Subcutaneous abdominal adipose tissue (tissue), 5 donors: Measurements from ENCODE around the gene ZSCAN5B.
"Not testable (repeated sequence)": the region's sequence is repeated elsewhere in the genome, so short reads cannot be mapped to it uniquely, and the experiment has no call there.

Experiments used
- H3K27ac ChIP-seq: one replicate; pipeline ENCODE4 v1.7.0; 2013; ENCODE audit warnings: low read depth, mild to moderate bottlenecking, inconsistent platforms, low read length, moderate library complexity
- H3K27me3 ChIP-seq, 5 donors: one replicate each; pipeline ENCODE4 v1.7.0; 2013; ENCODE audit warnings: low read length in 5 of 5, inconsistent platforms in 1 of 5; ENCODE audit not compliant: control insufficient read depth in 5 of 5, insufficient read depth in 4 of 5
- H3K36me3 ChIP-seq, 5 donors: one replicate each; pipeline ENCODE4 v1.7.0; 2013; ENCODE audit warnings: low read length in 5 of 5; ENCODE audit not compliant: control insufficient read depth in 5 of 5, insufficient read depth in 5 of 5
- H3K4me1 ChIP-seq, 5 donors: one replicate each; pipeline ENCODE4 v1.7.0; 2013; ENCODE audit warnings: low read length in 5 of 5, mild to moderate bottlenecking in 3 of 5, moderate library complexity in 1 of 5; ENCODE audit not compliant: control insufficient read depth in 5 of 5, insufficient read depth in 5 of 5
- H3K4me3 ChIP-seq, 5 donors: one replicate each; pipeline ENCODE4 v1.7.0; 2013; ENCODE audit warnings: low read length in 5 of 5, low read depth in 1 of 5
- H3K9ac ChIP-seq, 5 donors: one replicate each; pipeline ENCODE4 v1.7.0; 2013; ENCODE audit warnings: low read length in 5 of 5, mild to moderate bottlenecking in 4 of 5, moderate library complexity in 3 of 5
- H3K9me3 ChIP-seq, 5 donors: one replicate each; pipeline ENCODE4 v1.7.0; 2013; ENCODE audit warnings: low read length in 5 of 5; ENCODE audit not compliant: control insufficient read depth in 5 of 5
- donor health status: healthy.
- donor health status: healthy.
- donor health status: healthy.
- donor health status: healthy.
- donor health status: healthy.

Gene ZSCAN5B

GRCh38 chr19:56197646-56198045 lies at the start of gene ZSCAN5B:
Gene ZSCAN5B, minus strand, starts transcription at chr19:56197783. Its CDS starts 4,731 bp downstream, at chr19:56193052.
- not testable (repeated sequence) for H3K27ac ChIP-seq, H3K9ac ChIP-seq, H3K4me1 ChIP-seq, H3K36me3 ChIP-seq, H3K9me3 ChIP-seq, H3K4me3 ChIP-seq, H3K27me3 ChIP-seq

GRCh38 chr19:56245764-56246163 lies 48.2 kb upstream of the ZSCAN5B start:
- H3K4me3 ChIP-seq, H3K27ac ChIP-seq, H3K36me3 ChIP-seq, H3K9ac ChIP-seq, H3K4me1 ChIP-seq, H3K9me3 ChIP-seq, H3K27me3 ChIP-seq: not testable (repeated sequence)

- Histone ChIP-seq H3K27ac (no peak overlapping the region), H3K36me3 (no peaks in the 10 kb centered on the region), H3K9me3 (no peaks in the 10 kb centered on the region), H3K9ac (no peak overlapping the region), H3K27me3 (no peaks in the 10 kb centered on the region), H3K4me3 (no peak overlapping the region), H3K4me1 (no peaks in the 10 kb centered on the region)
These were observed 47.6 kb upstream of the ZSCAN5B start for GRCh38 chr19:56245121-56245740.

GRCh38 chr19:56223481-56223880 lies 25.9 kb upstream of the ZSCAN5B start:
- Histone ChIP-seq H3K36me3 (peaks cover 0 to 18% (median 4%) of the 10 kb centered on the region in 5 donors), H3K27ac (no peak overlapping the region), H3K9me3 (no peaks in the 10 kb centered on the region)

GRCh38 chr19:56222901-56223300 lies 25.3 kb upstream of the ZSCAN5B start:
- no peaks in the 10 kb centered on the region for H3K9me3 ChIP-seq
- no peak overlapping the region for H3K4me3 ChIP-seq
- H3K36me3 ChIP-seq: peaks cover 0 to 18% (median 4%) of the 10 kb centered on the region in 5 donors
- no peak overlapping the region for H3K27ac ChIP-seq
- H3K4me1 ChIP-seq: no peaks in the 10 kb centered on the region
- H3K9ac ChIP-seq: no peak overlapping the region
- H3K27me3 ChIP-seq: peaks cover 0 to 2% (median 0%) of the 10 kb centered on the region in 5 donors

More at GRCh38 chr19:56223481-56223880, 25.9 kb upstream of the ZSCAN5B start:
- Histone ChIP-seq H3K4me3 (no peak overlapping the region), H3K4me1 (no peaks in the 10 kb centered on the region), H3K27me3 (no peaks in the 10 kb centered on the region), H3K9ac (no peak overlapping the region)

GRCh38 chr19:56221851-56222250 lies 24.3 kb upstream of the ZSCAN5B start:
- Histone ChIP-seq H3K9ac (no peak overlapping the region), H3K4me1 (peaks cover 0 to 10% (median 10%) of the 10 kb centered on the region in 5 donors), H3K27me3 (peaks cover 4 to 12% (median 7%) of the 10 kb centered on the region in 5 donors), H3K36me3 (peaks cover 0 to 18% (median 4%) of the 10 kb centered on the region in 5 donors), H3K27ac (no peak overlapping the region), H3K9me3 (no peaks in the 10 kb centered on the region), H3K4me3 (no peak overlapping the region)

GRCh38 chr19:56221442-56221841 lies 23.9 kb upstream of the ZSCAN5B start:
- not testable (repeated sequence) for H3K9me3 ChIP-seq, H3K4me3 ChIP-seq, H3K27ac ChIP-seq, H3K9ac ChIP-seq
- Histone ChIP-seq H3K27me3 (peaks cover 5 to 12% (median 7%) of the 10 kb centered on the region in 5 donors), H3K4me1 (peaks cover 0 to 10% (median 10%) of the 10 kb centered on the region in 5 donors), H3K36me3 (peaks cover 0 to 18% (median 4%) of the 10 kb centered on the region in 5 donors)

- H3K27me3 ChIP-seq: peaks cover 6 to 15% (median 10%) of the 10 kb centered on the region in 5 donors
These were observed 21.4 kb upstream of the ZSCAN5B start for GRCh38 chr19:56218961-56219360.

GRCh38 chr19:56217039-56217949 lies 19.7 kb upstream of the ZSCAN5B start:
- no peak overlapping the region for H3K27ac ChIP-seq
- H3K27me3 ChIP-seq: peaks cover 6 to 20% (median 12%) of the 10 kb centered on the region in 5 donors
- peak overlapping the region in 4 of 5 donors; percentile 13 to 51 (median 40) for H3K9ac ChIP-seq

More at GRCh38 chr19:56218961-56219360, 21.4 kb upstream of the ZSCAN5B start:
- peaks cover 0 to 18% (median 4%) of the 10 kb centered on the region in 5 donors for H3K36me3 ChIP-seq
- H3K4me3 ChIP-seq: no peak overlapping the region
- H3K9me3 ChIP-seq: no peaks in the 10 kb centered on the region
- peaks cover 0 to 10% (median 10%) of the 10 kb centered on the region in 5 donors for H3K4me1 ChIP-seq
- no peak overlapping the region for H3K9ac ChIP-seq
- no peak overlapping the region for H3K27ac ChIP-seq

GRCh38 chr19:56211718-56212117 lies 14.1 kb upstream of the ZSCAN5B start:
- H3K27ac ChIP-seq: no peak overlapping the region
- H3K27me3 ChIP-seq: peaks cover 0 to 11% (median 5%) of the 10 kb centered on the region in 5 donors
- no peaks in the 10 kb centered on the region for H3K9me3 ChIP-seq
- no peaks in the 10 kb centered on the region for H3K36me3 ChIP-seq
- no peak overlapping the region for H3K9ac ChIP-seq
- no peak overlapping the region for H3K4me3 ChIP-seq
- H3K4me1 ChIP-seq: no peaks in the 10 kb centered on the region

More at GRCh38 chr19:56217039-56217949, 19.7 kb upstream of the ZSCAN5B start:
- H3K4me1 ChIP-seq: peaks cover 0 to 10% (median 10%) of the 10 kb centered on the region in 5 donors
- H3K9me3 ChIP-seq: no peaks in the 10 kb centered on the region
- peaks cover 0 to 7% (median 0%) of the 10 kb centered on the region in 5 donors for H3K36me3 ChIP-seq
- peak overlapping the region; percentile 48 to 64 (median 54) for H3K4me3 ChIP-seq
